Mammary epithelial cell (primary cell): ENCODE results near the gene CHTF8.
A peak's percentile ranks its signal among the peaks of the same experiment; 100 is the strongest.

Source experiments
- CTCF ChIP-seq, 2 donors: IDR thresholded peaks in 1 of 2; conservative IDR thresholded peaks in 1 of 2; 2 replicates each; pipeline ENCODE4 v1.5.1; 2011 to 2012; ENCODE audit warnings: inconsistent platforms in 2 of 2, low read length in 2 of 2, mild to moderate bottlenecking in 2 of 2, control low read depth in 1 of 2, low read depth in 1 of 2; ENCODE audit not compliant: insufficient read depth in 1 of 2; ENCODE audit errors: extremely low read depth in 1 of 2
- EZH2 ChIP-seq: IDR thresholded peaks from 2 replicates; pipeline ENCODE4 v1.6.1; 2012; ENCODE audit warnings: low read length, inconsistent platforms, borderline replicate concordance

GRCh38 chr16:69143116-69143515, 10.7 kb upstream of the CHTF8 start:
- peak in 1 of 2 donors; percentile 10 for TF ChIP-seq CTCF (conservative IDR thresholded peaks at IDR 0.05 in 1 of 2, IDR thresholded peaks at IDR 0.05 in 1 of 2; ENCODE audit: extremely low read depth in 1 of 2, insufficient read depth in 1 of 2, low read depth in 1 of 2, low read length in 2 of 2)
- no peak for TF ChIP-seq EZH2
